MCF 10A (cell line): ENCODE measurements around the gene RRAD. TPM values are rescaled to one million over a fixed set of nuclear protein-coding genes. Genes with fewer than 3 reads are reported as not detected.

Source experiments
- BruUV-seq: library from RNA; stranded (reverse); fragments of 400-500 nt; replicated peaks from 2 replicates; lab custom pipeline; 2021; lab: Mats Ljungman, UMichigan
- CTCF ChIA-PET: fragments of 300-600 bp; sonication (Branson Sonifier 250); formaldehyde crosslinking; extraction: SDS; loops from one replicate; lab custom pipeline; 2021; ENCODE audit warnings: antibody characterized with exemption, inconsistent platforms; lab: Yijun Ruan, JAX
- POLR2A ChIA-PET: fragments of 300-600, 350-650 bp; sonication (Branson Sonifier 250); formaldehyde crosslinking; extraction: SDS; loops from one replicate; lab custom pipeline; 2020; ENCODE audit warnings: antibody characterized with exemption, inconsistent platforms; lab: Yijun Ruan, JAX
- DNase-seq: peaks from one replicate; pipeline ENCODE4 v3.0.0-alpha.2; 2018; ENCODE audit not compliant: unreplicated experiment
- H3K27ac Mint-ChIP-seq: one replicate; pipeline ENCODE4 v1.8.0; 2022; ENCODE audit warnings: mild to moderate bottlenecking, low read depth, mixed read lengths; ENCODE audit not compliant: unreplicated experiment
- H3K27me3 Mint-ChIP-seq: one replicate; pipeline ENCODE4 v1.8.0; 2022; ENCODE audit warnings: mixed read lengths; ENCODE audit not compliant: insufficient read depth, unreplicated experiment
- H3K36me3 Mint-ChIP-seq: one replicate; pipeline ENCODE4 v1.8.0; 2022; ENCODE audit warnings: mild to moderate bottlenecking, moderate library complexity, mixed read lengths; ENCODE audit not compliant: insufficient read depth, unreplicated experiment
- H3K4me1 Mint-ChIP-seq: one replicate; pipeline ENCODE4 v1.8.0; 2022; ENCODE audit warnings: mixed read lengths; ENCODE audit not compliant: insufficient read depth, unreplicated experiment
- H3K4me3 Mint-ChIP-seq: one replicate; pipeline ENCODE4 v1.8.0; 2022; ENCODE audit warnings: mild to moderate bottlenecking, moderate library complexity, mixed read lengths; ENCODE audit not compliant: unreplicated experiment
- H3K9me3 Mint-ChIP-seq: one replicate; pipeline ENCODE4 v1.8.0; 2022; ENCODE audit warnings: mixed read lengths; ENCODE audit not compliant: unreplicated experiment
- CTCF ChIP-seq: fragments of 200-600 bp; IDR thresholded peaks from one replicate; pipeline ENCODE4 v1.8.0; 2022; ENCODE audit warnings: antibody characterized with exemption, mild to moderate bottlenecking; ENCODE audit not compliant: unreplicated experiment
- intact Hi-C: fragments of 100-400 bp; cut with micrococcal nuclease; formaldehyde crosslinking; loops from 2 replicates; pipeline ENCODE4 v1.14.1; 2022
- total RNA-seq: library from RNA; stranded (reverse); gene quantifications from 2 replicates; pipeline ENCODE4 v1.2.3, GENCODE V29; 2022

RRAD gene
- total RNA-seq, 1 experiment from 2014 or later: not detected

GRCh38 chr16:66921729-66922450 is 3.4 kb downstream of the RRAD start:
- CTCF ChIA-PET: interaction anchor here (0.6 to 4.2 kb wide), 3 partner anchors 11 to 27 kb away, joined by 3 to 25 read pairs (median 5); no protein-coding TSS in a partner anchor
- no peaks in the 10 kb centered on the region for H3K36me3 Mint-ChIP-seq

GRCh38 chr16:66920924-66921680 is 4.2 kb downstream of the RRAD start:
- POLR2A ChIA-PET: interaction anchor here (1.2 to 2.0 kb wide), 2 partner anchors 11 to 20 kb away, joined by 3 to 11 read pairs; no protein-coding TSS in a partner anchor
- no peaks in the 10 kb centered on the region for H3K27me3 Mint-ChIP-seq
- CTCF ChIA-PET: interaction anchor here (0.6 to 4.2 kb wide), 5 partner anchors 7 to 65 kb away, joined by 3 to 25 read pairs (median 8); no protein-coding TSS in a partner anchor
- no peak for TF ChIP-seq CTCF
- H3K36me3 Mint-ChIP-seq: no peaks in the 10 kb centered on the region
- no peak overlapping the region for H3K4me3 Mint-ChIP-seq
- peaks cover 18% of the 10 kb centered on the region for H3K4me1 Mint-ChIP-seq
- intact Hi-C loops: no loop called here
- BruUV-seq: no TSS peak
- no peak overlapping the region for H3K27ac Mint-ChIP-seq
- no peak for DNase-seq
- no peaks in the 10 kb centered on the region for H3K9me3 Mint-ChIP-seq

More at GRCh38 chr16:66921729-66922450, 3.4 kb downstream of the RRAD start:
- DNase-seq: no peak
- POLR2A ChIA-PET: interaction anchor here (1.2 kb wide), 1 partner anchor 21 kb away, joined by 3 read pairs; no protein-coding TSS in a partner anchor
- H3K27ac Mint-ChIP-seq: no peak overlapping the region
- no peak overlapping the region for H3K4me3 Mint-ChIP-seq
- no peak for TF ChIP-seq CTCF
- BruUV-seq: no TSS peak
- no peaks in the 10 kb centered on the region for H3K9me3 Mint-ChIP-seq
- H3K4me1 Mint-ChIP-seq: peaks cover 21% of the 10 kb centered on the region
- intact Hi-C loops: no loop called here
- H3K27me3 Mint-ChIP-seq: no peaks in the 10 kb centered on the region

GRCh38 chr16:66920299-66920590 is 5.1 kb downstream of the RRAD start:
- BruUV-seq: no TSS peak
- no peak for DNase-seq
- intact Hi-C loops: no loop called here
- no peak overlapping the region for H3K27ac Mint-ChIP-seq
- ChIA-PET CTCF (interaction anchor here (0.5 to 4.2 kb wide), 5 partner anchors 8 to 66 kb away, joined by 3 to 25 read pairs (median 8); no protein-coding TSS in a partner anchor), POLR2A (interaction anchor here (0.7 to 2.0 kb wide), 5 partner anchors 8 to 371 kb away, joined by 3 to 11 read pairs (median 4); partner anchors contain the start of gene CIAO2B)
- H3K4me1 Mint-ChIP-seq: peaks cover 18% of the 10 kb centered on the region
- H3K4me3 Mint-ChIP-seq: no peak overlapping the region
- TF ChIP-seq CTCF: no peak
- no peaks in the 10 kb centered on the region for H3K36me3 Mint-ChIP-seq
- no peaks in the 10 kb centered on the region for H3K9me3 Mint-ChIP-seq
- H3K27me3 Mint-ChIP-seq: no peaks in the 10 kb centered on the region
